Measurements from ENCODE around the gene KBTBD12.
"Not testable (repeated sequence)": the region's sequence is repeated elsewhere in the genome, so short reads cannot be mapped to it uniquely, and the experiment has no call there.

Gene KBTBD12

GRCh38 chr3:127888156-127888555 lies 26.9 kb upstream of the KBTBD12 start:
- no peak overlapping the region for H2BK120ac ChIP-seq (ENCODE audit: low read depth, low read length)
- no peak overlapping the region for H3K56ac ChIP-seq (ENCODE audit: low read length)
- no peak overlapping the region for H3K27ac ChIP-seq (ENCODE audit: low read depth, low read length)
- H3K23ac ChIP-seq (ENCODE audit: low read length) = no peak overlapping the region
- no peaks in the 10 kb centered on the region for H3K79me2 ChIP-seq (ENCODE audit: control insufficient read depth, insufficient read depth, low read length)
- H2BK5ac ChIP-seq (ENCODE audit: low read length) = no peak overlapping the region
- no peaks in the 10 kb centered on the region for H3K79me1 ChIP-seq (ENCODE audit: low read length)
- no CpG with 5 or more reads among the region's 4 CpGs for WGBS (ENCODE audit: extremely low coverage, insufficient coverage, low lambda C conversion rate)
- no peaks in the 10 kb centered on the region for H3K36me3 ChIP-seq (ENCODE audit: control insufficient read depth, insufficient read depth, low read length)
- no peak overlapping the region for H3K4ac ChIP-seq (ENCODE audit: low read depth, low read length)
- no peak overlapping the region for H2BK15ac ChIP-seq (replicated peaks; ENCODE audit: low read depth)
- H4K5ac ChIP-seq (ENCODE audit: low read length) = no peak overlapping the region
- no peak for DNase-seq
- H3K27me3 ChIP-seq (ENCODE audit: insufficient read depth, low read length, poor library complexity) = no peaks in the 10 kb centered on the region
- no peak overlapping the region for H3K9ac ChIP-seq (ENCODE audit: low read length)
- H2AK5ac ChIP-seq (ENCODE audit: low read length) = no peak overlapping the region
- H4K8ac ChIP-seq (ENCODE audit: low read depth, low read length) = no peak overlapping the region
- H3K4me1 ChIP-seq (ENCODE audit: control insufficient read depth, low read depth, low read length) = no peaks in the 10 kb centered on the region
- no peak overlapping the region for H3K4me2 ChIP-seq (ENCODE audit: low read length)
- H3K18ac ChIP-seq (ENCODE audit: low read length) = no peak overlapping the region
- H3K4me3 ChIP-seq (ENCODE audit: low read length) = no peak overlapping the region

- Histone ChIP-seq H3K18ac (ENCODE audit: low read length) (no peak overlapping the region), H3K4me1 (ENCODE audit: control insufficient read depth, low read depth, low read length) (no peaks in the 10 kb centered on the region), H3K4ac (ENCODE audit: low read depth, low read length) (no peak overlapping the region), H4K5ac (ENCODE audit: low read length) (no peak overlapping the region), H3K23ac (ENCODE audit: low read length) (no peak overlapping the region), H2BK15ac (replicated peaks; ENCODE audit: low read depth) (no peak overlapping the region), H2AK5ac (ENCODE audit: low read length) (no peak overlapping the region), H3K27me3 (ENCODE audit: insufficient read depth, low read length, poor library complexity) (no peaks in the 10 kb centered on the region), H2BK5ac (ENCODE audit: low read length) (no peak overlapping the region), H3K27ac (ENCODE audit: low read depth, low read length) (no peak overlapping the region), H3K56ac (ENCODE audit: low read length) (no peak overlapping the region), H4K8ac (ENCODE audit: low read depth, low read length) (no peak overlapping the region), H3K4me2 (ENCODE audit: low read length) (no peak overlapping the region), H3K4me3 (ENCODE audit: low read length) (no peak overlapping the region), H3K9ac (ENCODE audit: low read length) (no peak overlapping the region), H2BK120ac (ENCODE audit: low read depth, low read length) (no peak overlapping the region), H3K36me3 (ENCODE audit: control insufficient read depth, insufficient read depth, low read length) (no peaks in the 10 kb centered on the region), H3K79me1 (ENCODE audit: low read length) (no peaks in the 10 kb centered on the region), H3K79me2 (ENCODE audit: control insufficient read depth, insufficient read depth, low read length) (no peaks in the 10 kb centered on the region)
- no CpG with 5 or more reads among the region's 8 CpGs for WGBS (ENCODE audit: extremely low coverage, insufficient coverage, low lambda C conversion rate)
- DNase-seq = no peak
These were observed 26.4 kb upstream of the KBTBD12 start for GRCh38 chr3:127888564-127889107.

GRCh38 chr3:127889461-127889863 lies 25.6 kb upstream of the KBTBD12 start:
- H2BK120ac ChIP-seq (ENCODE audit: low read depth, low read length) = no peak overlapping the region
- H3K79me1 ChIP-seq (ENCODE audit: low read length) = no peaks in the 10 kb centered on the region
- H3K36me3 ChIP-seq (ENCODE audit: control insufficient read depth, insufficient read depth, low read length) = no peaks in the 10 kb centered on the region
- H3K9ac ChIP-seq (ENCODE audit: low read length) = no peak overlapping the region
- no peaks in the 10 kb centered on the region for H3K27me3 ChIP-seq (ENCODE audit: insufficient read depth, low read length, poor library complexity)
- DNase-seq = no peak
- H3K4me2 ChIP-seq (ENCODE audit: low read length) = no peak overlapping the region
- H4K5ac ChIP-seq (ENCODE audit: low read length) = no peak overlapping the region
- no peak overlapping the region for H3K23ac ChIP-seq (ENCODE audit: low read length)
- no peak overlapping the region for H3K27ac ChIP-seq (ENCODE audit: low read depth, low read length)
- no CpG with 5 or more reads among the region's 1 CpG for WGBS (ENCODE audit: extremely low coverage, insufficient coverage, low lambda C conversion rate)
- H3K4me1 ChIP-seq (ENCODE audit: control insufficient read depth, low read depth, low read length) = no peaks in the 10 kb centered on the region
- H2BK5ac ChIP-seq (ENCODE audit: low read length) = no peak overlapping the region
- H3K18ac ChIP-seq (ENCODE audit: low read length) = no peak overlapping the region
- no peak overlapping the region for H3K56ac ChIP-seq (ENCODE audit: low read length)
- no peak overlapping the region for H3K4ac ChIP-seq (ENCODE audit: low read depth, low read length)
- H4K8ac ChIP-seq (ENCODE audit: low read depth, low read length) = no peak overlapping the region
- H3K4me3 ChIP-seq (ENCODE audit: low read length) = no peak overlapping the region
- no peak overlapping the region for H2BK15ac ChIP-seq (replicated peaks; ENCODE audit: low read depth)
- no peak overlapping the region for H2AK5ac ChIP-seq (ENCODE audit: low read length)
- no peaks in the 10 kb centered on the region for H3K79me2 ChIP-seq (ENCODE audit: control insufficient read depth, insufficient read depth, low read length)

GRCh38 chr3:127889976-127890650 lies 24.9 kb upstream of the KBTBD12 start:
- Histone ChIP-seq H3K4me2 (ENCODE audit: low read length) (no peak overlapping the region), H3K27ac (ENCODE audit: low read depth, low read length) (no peak overlapping the region)

GRCh38 chr3:127890651-127891290 lies 24.3 kb upstream of the KBTBD12 start:
- H4K5ac ChIP-seq (ENCODE audit: low read length); H3K36me3 ChIP-seq (ENCODE audit: control insufficient read depth, insufficient read depth, low read length); H3K27ac ChIP-seq (ENCODE audit: low read depth, low read length); H2BK15ac ChIP-seq (replicated peaks; ENCODE audit: low read depth); H3K79me1 ChIP-seq (ENCODE audit: low read length); H3K56ac ChIP-seq (ENCODE audit: low read length); H3K4me2 ChIP-seq (ENCODE audit: low read length); H2BK120ac ChIP-seq (ENCODE audit: low read depth, low read length); H2AK5ac ChIP-seq (ENCODE audit: low read length); H3K23ac ChIP-seq (ENCODE audit: low read length); H3K4ac ChIP-seq (ENCODE audit: low read depth, low read length); H3K79me2 ChIP-seq (ENCODE audit: control insufficient read depth, insufficient read depth, low read length); H2BK5ac ChIP-seq (ENCODE audit: low read length); H3K4me1 ChIP-seq (ENCODE audit: control insufficient read depth, low read depth, low read length); H3K27me3 ChIP-seq (ENCODE audit: insufficient read depth, low read length, poor library complexity); H4K8ac ChIP-seq (ENCODE audit: low read depth, low read length); H3K9ac ChIP-seq (ENCODE audit: low read length); H3K4me3 ChIP-seq (ENCODE audit: low read length); H3K18ac ChIP-seq (ENCODE audit: low read length): not testable (repeated sequence)
- WGBS (ENCODE audit: extremely low coverage, insufficient coverage, low lambda C conversion rate) = no CpG with 5 or more reads among the region's 9 CpGs
- peak; percentile 40 for DNase-seq

More at GRCh38 chr3:127889976-127890650, 24.9 kb upstream of the KBTBD12 start:
- no peak overlapping the region for H3K23ac ChIP-seq (ENCODE audit: low read length)
- DNase-seq = peak; percentile 10
- H3K4me1 ChIP-seq (ENCODE audit: control insufficient read depth, low read depth, low read length) = no peaks in the 10 kb centered on the region
- no peak overlapping the region for H3K56ac ChIP-seq (ENCODE audit: low read length)
- no peak overlapping the region for H3K18ac ChIP-seq (ENCODE audit: low read length)
- no peak overlapping the region for H3K4me3 ChIP-seq (ENCODE audit: low read length)
- H3K27me3 ChIP-seq (ENCODE audit: insufficient read depth, low read length, poor library complexity) = no peaks in the 10 kb centered on the region
- no peak overlapping the region for H3K9ac ChIP-seq (ENCODE audit: low read length)
- no CpG with 5 or more reads among the region's 3 CpGs for WGBS (ENCODE audit: extremely low coverage, insufficient coverage, low lambda C conversion rate)
- no peaks in the 10 kb centered on the region for H3K36me3 ChIP-seq (ENCODE audit: control insufficient read depth, insufficient read depth, low read length)
- H3K79me2 ChIP-seq (ENCODE audit: control insufficient read depth, insufficient read depth, low read length) = no peaks in the 10 kb centered on the region
- no peak overlapping the region for H3K4ac ChIP-seq (ENCODE audit: low read depth, low read length)
- no peak overlapping the region for H2BK120ac ChIP-seq (ENCODE audit: low read depth, low read length)
- H2BK15ac ChIP-seq (replicated peaks; ENCODE audit: low read depth) = no peak overlapping the region
- H2AK5ac ChIP-seq (ENCODE audit: low read length) = no peak overlapping the region
- H4K5ac ChIP-seq (ENCODE audit: low read length) = no peak overlapping the region
- H2BK5ac ChIP-seq (ENCODE audit: low read length) = no peak overlapping the region
- no peak overlapping the region for H4K8ac ChIP-seq (ENCODE audit: low read depth, low read length)
- H3K79me1 ChIP-seq (ENCODE audit: low read length) = no peaks in the 10 kb centered on the region

Measured in mesendoderm (in vitro differentiated cells).